ENCODE data around the gene SULT4A1. TPM values are rescaled to one million over a fixed set of nuclear protein-coding genes. Genes with fewer than 3 reads are reported as not detected.

Gene SULT4A1
- total RNA-seq, 4 donors from 2014 or later, result not detected

GRCh38 chr22:43823353-43823908 is 38.9 kb downstream of the SULT4A1 start:
- TF ChIP-seq CTCF (IDR thresholded peaks at IDR 0.05), result no peak
- no peak for TF ChIP-seq POLR2A (IDR thresholded peaks at IDR 0.05)
- no peak overlapping the region for H3K4me3 ChIP-seq (replicated peaks in 1 of 3)
- no peak for DNase-seq
- intact Hi-C loops (cut with DNase I), result no loop called here
- no peaks in the 10 kb centered on the region for H3K36me3 ChIP-seq
- no peak overlapping the region for H3K27ac ChIP-seq
- WGBS, 2 donors, result 68 to 87% methylated on average over 12 to 13 of the region's 13 CpGs
- no peaks in the 10 kb centered on the region for H3K9me3 ChIP-seq
- H3K27me3 ChIP-seq, result no peaks in the 10 kb centered on the region
- no peaks in the 10 kb centered on the region for H3K4me1 ChIP-seq

- intact Hi-C loops (cut with DNase I), result no loop called here
- H3K27me3 ChIP-seq, result no peaks in the 10 kb centered on the region
- no peaks in the 10 kb centered on the region for H3K9me3 ChIP-seq
- no peak for DNase-seq
- H3K4me3 ChIP-seq (replicated peaks in 1 of 3), result no peak overlapping the region
- H3K27ac ChIP-seq, result no peak overlapping the region
- TF ChIP-seq CTCF (IDR thresholded peaks at IDR 0.05) (no peak), POLR2A (IDR thresholded peaks at IDR 0.05) (no peak)
- 68 to 71% methylated on average over 20 to 21 of the region's 22 CpGs for WGBS, 2 donors
- H3K4me1 ChIP-seq, result no peaks in the 10 kb centered on the region
- H3K36me3 ChIP-seq, result no peaks in the 10 kb centered on the region
Observed at GRCh38 chr22:43821606-43822425, 40.5 kb downstream of the SULT4A1 start.

GRCh38 chr22:43820651-43821305 is 41.5 kb downstream of the SULT4A1 start:
- intact Hi-C loops (cut with DNase I), result no loop called here
- H3K9me3 ChIP-seq, result no peaks in the 10 kb centered on the region
- WGBS, 2 donors, result 64 to 69% methylated on average over 18 of the region's 18 CpGs
- H3K27me3 ChIP-seq, result no peaks in the 10 kb centered on the region
- no peaks in the 10 kb centered on the region for H3K36me3 ChIP-seq
- no peak for DNase-seq
- H3K4me1 ChIP-seq, result no peaks in the 10 kb centered on the region
- no peak overlapping the region for H3K4me3 ChIP-seq (replicated peaks in 1 of 3)
- no peak for TF ChIP-seq POLR2A (IDR thresholded peaks at IDR 0.05)
- H3K27ac ChIP-seq, result no peak overlapping the region

- DNase-seq, result no peak
- TF ChIP-seq POLR2A (IDR thresholded peaks at IDR 0.05), result no peak
- intact Hi-C loops (cut with DNase I), result no loop called here
- Histone ChIP-seq H3K4me3 (replicated peaks in 1 of 3) (no peak overlapping the region), H3K27me3 (no peaks in the 10 kb centered on the region), H3K27ac (no peak overlapping the region), H3K36me3 (no peaks in the 10 kb centered on the region), H3K4me1 (no peaks in the 10 kb centered on the region), H3K9me3 (no peaks in the 10 kb centered on the region)
- 84 to 89% methylated on average over 10 to 13 of the region's 13 CpGs for WGBS, 2 donors
Observed at GRCh38 chr22:43819931-43820640, 42.2 kb downstream of the SULT4A1 start.

- Histone ChIP-seq H3K27ac (no peak overlapping the region), H3K4me1 (no peaks in the 10 kb centered on the region), H3K4me3 (replicated peaks in 1 of 3) (no peak overlapping the region), H3K9me3 (no peaks in the 10 kb centered on the region), H3K27me3 (no peaks in the 10 kb centered on the region), H3K36me3 (no peaks in the 10 kb centered on the region)
- no peak for DNase-seq
- no peak for TF ChIP-seq CTCF (IDR thresholded peaks at IDR 0.05)
- TF ChIP-seq POLR2A (IDR thresholded peaks at IDR 0.05), result no peak
- 88 to 90% methylated on average over 12 of the region's 12 CpGs for WGBS, 2 donors
- intact Hi-C loops (cut with DNase I), result no loop called here
Observed at GRCh38 chr22:43819421-43819921, 42.8 kb downstream of the SULT4A1 start.

Data from thyroid gland (tissue), 4 donors.